22Rv1 (cell line): ENCODE measurements around the gene PHF12.

ENCODE experiments used
- H3K27ac ChIP-seq: fragments of 450-650 bp; 2 replicates; pipeline ENCODE4 v1.5.1; 2017
- CTCF ChIP-seq: fragments of 450-650 bp; IDR thresholded peaks from 2 replicates; pipeline ENCODE4 v1.5.1; 2017; ENCODE audit warnings: mild to moderate bottlenecking
- ZFX ChIP-seq: fragments of 450-650 bp; IDR thresholded peaks from 2 replicates; pipeline ENCODE4 v1.6.1; 2017; ENCODE audit warnings: antibody characterized with exemption, borderline replicate concordance

Gene PHF12

GRCh38 chr17:28958820-28959455 lies 7.6 kb upstream of the PHF12 start:
- no peak for TF ChIP-seq CTCF
- TF ChIP-seq ZFX: no peak
- no peak overlapping the region for H3K27ac ChIP-seq

- H3K27ac ChIP-seq: no peak overlapping the region
- TF ChIP-seq ZFX (no peak), CTCF (no peak)
These were observed 6.7 kb upstream of the PHF12 start for GRCh38 chr17:28957992-28958355.

GRCh38 chr17:28957277-28957991 lies 6.1 kb upstream of the PHF12 start:
- TF ChIP-seq ZFX (no peak), CTCF (no peak)
- H3K27ac ChIP-seq: no peak overlapping the region

GRCh38 chr17:28956861-28957260 lies 5.5 kb upstream of the PHF12 start:
- TF ChIP-seq CTCF: no peak
- no peak for TF ChIP-seq ZFX
- H3K27ac ChIP-seq: no peak overlapping the region

GRCh38 chr17:28956112-28956511 lies 4.8 kb upstream of the PHF12 start:
- no peak overlapping the region for H3K27ac ChIP-seq

GRCh38 chr17:28955408-28955807 lies 4.1 kb upstream of the PHF12 start:
- H3K27ac ChIP-seq: no peak overlapping the region
- TF ChIP-seq CTCF (no peak), ZFX (no peak)

More at GRCh38 chr17:28956112-28956511, 4.8 kb upstream of the PHF12 start:
- TF ChIP-seq ZFX: no peak
- TF ChIP-seq CTCF: no peak

GRCh38 chr17:28954886-28955285 lies 3.6 kb upstream of the PHF12 start:
- TF ChIP-seq ZFX: no peak
- no peak for TF ChIP-seq CTCF
- no peak overlapping the region for H3K27ac ChIP-seq
